ENCODE results near the gene HDGFL1.

The HDGFL1 gene

GRCh38 chr6:22570185-22570551 is 802 bp downstream of the HDGFL1 start:
- DNase-seq (ENCODE audit: low read depth), result no peak
- no peak for TF ChIP-seq CTCF (conservative IDR thresholded peaks at IDR 0.05; ENCODE audit: low read length)
- no peak overlapping the region for H3K4me3 ChIP-seq (ENCODE audit: low read length)

- no peak for TF ChIP-seq CTCF (conservative IDR thresholded peaks at IDR 0.05; ENCODE audit: low read length)
- DNase-seq (ENCODE audit: low read depth), result no peak
- no peak overlapping the region for H3K4me3 ChIP-seq (ENCODE audit: low read length)
Measured at GRCh38 chr6:22575190-22575589, 5.8 kb downstream of the HDGFL1 start.

- TF ChIP-seq CTCF (conservative IDR thresholded peaks at IDR 0.05; ENCODE audit: low read length), result no peak
- DNase-seq (ENCODE audit: low read depth), result no peak
- H3K4me3 ChIP-seq (ENCODE audit: low read length), result no peak overlapping the region
Measured at GRCh38 chr6:22579439-22579838, 10.1 kb downstream of the HDGFL1 start.

GRCh38 chr6:22580337-22580736 is 11.0 kb downstream of the HDGFL1 start:
- H3K4me3 ChIP-seq (ENCODE audit: low read length), result no peak overlapping the region
- no peak for TF ChIP-seq CTCF (conservative IDR thresholded peaks at IDR 0.05; ENCODE audit: low read length)
- DNase-seq (ENCODE audit: low read depth), result no peak

GRCh38 chr6:22582417-22583205 is 13.2 kb downstream of the HDGFL1 start:
- no peak for DNase-seq (ENCODE audit: low read depth)
- no peak overlapping the region for H3K4me3 ChIP-seq (ENCODE audit: low read length)
- no peak for TF ChIP-seq CTCF (conservative IDR thresholded peaks at IDR 0.05; ENCODE audit: low read length)

- H3K4me3 ChIP-seq (ENCODE audit: low read length), result no peak overlapping the region
- DNase-seq (ENCODE audit: low read depth), result no peak
- TF ChIP-seq CTCF (conservative IDR thresholded peaks at IDR 0.05; ENCODE audit: low read length), result no peak
Measured at GRCh38 chr6:22583230-22583629, 13.9 kb downstream of the HDGFL1 start.

- H3K4me3 ChIP-seq (ENCODE audit: low read length), result no peak overlapping the region
- TF ChIP-seq CTCF (conservative IDR thresholded peaks at IDR 0.05; ENCODE audit: low read length), result no peak
- no peak for DNase-seq (ENCODE audit: low read depth)
Measured at GRCh38 chr6:22583927-22584326, 14.6 kb downstream of the HDGFL1 start.
